K562 (cell line): ENCODE results near the gene PSD2. TPM values are rescaled to one million over a fixed set of nuclear protein-coding genes. Genes with fewer than 3 reads are reported as not detected.

Source experiments
- ATAC-seq: fragments of 200-7000 bp; cut with Tn5 transposase; 3 replicates; pipeline ENCODE4 v1.9.1; 2020; ENCODE audit warnings: moderate library complexity
- BruUV-seq: library from RNA; stranded (reverse); fragments of 400-500 nt; replicated peaks from 2 replicates; lab custom pipeline; 2021; lab: Mats Ljungman, UMichigan
- CTCF ChIA-PET: fragments of 300-600 bp; formaldehyde crosslinking; extraction: SDS; loops from one replicate; lab custom pipeline; 2021; ENCODE audit warnings: low intra/inter-chr PET ratio; lab: Yijun Ruan, JAX
- POLR2A ChIA-PET: fragments of 300-600, 350-650 bp; sonication (Branson Sonifier 250); formaldehyde crosslinking; extraction: SDS; loops from one replicate; lab custom pipeline; 2021; ENCODE audit warnings: antibody characterized with exemption, inconsistent platforms; lab: Yijun Ruan, JAX
- DNase-seq, 4 experiments: peaks; one replicate each; pipeline versions ENCODE4 v3.0.0 to v3.0.0-alpha.2; 2011 to 2018; ENCODE audit warnings: low spot score in 3 of 4, mixed read lengths in 3 of 4; ENCODE audit errors: extremely low read depth in 1 of 4
- FAIRE-seq: peaks from 2 replicates; lab custom pipeline; 2011; peaks lifted over from hg19 to GRCh38; lab: Jason Lieb, UNC
- H2AFZ ChIP-seq: 2 replicates; pipeline ENCODE4 v1.6.0; 2011; ENCODE audit warnings: low read depth, low read length, control low read depth, inconsistent platforms
- H3K27ac ChIP-seq: fragments of 200-600 bp; 3 replicates; pipeline ENCODE4 v1.8.0; 2011; ENCODE audit warnings: low read depth, mild to moderate bottlenecking, control low read depth, inconsistent platforms, low read length, moderate library complexity, mixed read lengths; ENCODE audit errors: extremely low read depth
- H3K27me3 ChIP-seq, 2 experiments: fragments of 300-600 bp in 1 of 2; 2 replicates in 1 of 2; 3 replicates in 1 of 2; pipeline versions ENCODE4 v1.6.0 to v1.8.0; 2011; ENCODE audit warnings: inconsistent platforms in 2 of 2, low read length in 2 of 2, mild to moderate bottlenecking in 1 of 2, mixed read lengths in 1 of 2, moderate library complexity in 1 of 2; ENCODE audit not compliant: control insufficient read depth in 2 of 2, insufficient read depth in 2 of 2
- H3K36me3 ChIP-seq: fragments of 300-600 bp; 3 replicates; pipeline ENCODE4 v1.8.0; 2011; ENCODE audit warnings: mild to moderate bottlenecking, low read length, inconsistent platforms; ENCODE audit not compliant: control insufficient read depth, insufficient read depth
- H3K4me1 ChIP-seq, 2 experiments: fragments of 200-600 bp in 1 of 2; replicated peaks in 1 of 2; 2 replicates in 1 of 2; 3 replicates in 1 of 2; pipeline versions ENCODE4 v1.5.1 to v1.8.0; 2011; ENCODE audit warnings: inconsistent platforms in 2 of 2, low read length in 2 of 2, mild to moderate bottlenecking in 1 of 2, mixed read lengths in 1 of 2, moderate library complexity in 1 of 2; ENCODE audit not compliant: control insufficient read depth in 2 of 2, insufficient read depth in 2 of 2
- H3K4me2 ChIP-seq: 2 replicates; pipeline ENCODE4 v1.6.1; 2011; ENCODE audit warnings: low read length, control low read depth, inconsistent platforms, mixed read lengths; ENCODE audit not compliant: insufficient read depth
- H3K4me3 ChIP-seq: fragments of 200-600 bp; sonication (generic), shearing (Covaris generic); 2 replicates; pipeline ENCODE4 v1.5.1; 2016; ENCODE audit warnings: control low read depth, inconsistent platforms
- H3K79me2 ChIP-seq: fragments of 200-600 bp; 3 replicates; pipeline ENCODE4 v1.8.0; 2011; ENCODE audit warnings: low read length, inconsistent platforms; ENCODE audit not compliant: control insufficient read depth, insufficient read depth
- H3K9ac ChIP-seq, 2 experiments: 2 replicates each; pipeline versions ENCODE4 v1.6.0 to v1.6.1; 2011; ENCODE audit warnings: low read depth in 2 of 2, low read length in 2 of 2, control low read depth in 1 of 2, inconsistent platforms in 1 of 2, mild to moderate bottlenecking in 1 of 2, mixed read lengths in 1 of 2; ENCODE audit not compliant: insufficient read depth in 1 of 2
- H3K9me1 ChIP-seq: one replicate; pipeline ENCODE4 v1.6.0; 2011; ENCODE audit warnings: inconsistent platforms, mild to moderate bottlenecking, low read length, moderate library complexity; ENCODE audit not compliant: control insufficient read depth, insufficient read depth
- H3K9me3 ChIP-seq: replicated peaks from 2 replicates; pipeline ENCODE4 v1.5.1; 2011; ENCODE audit warnings: low read depth, low read length, inconsistent platforms; ENCODE audit not compliant: control insufficient read depth, insufficient read depth
- H4K20me1 ChIP-seq: replicated peaks from 2 replicates; pipeline ENCODE4 v1.6.1; 2011; ENCODE audit warnings: low read length, inconsistent platforms, mixed read lengths; ENCODE audit not compliant: control insufficient read depth, insufficient read depth
- ARHGAP35 ChIP-seq: fragments of 450-650 bp; IDR thresholded peaks from 2 replicates; pipeline ENCODE4 v1.6.1; 2018; ENCODE audit not compliant: partially characterized antibody
- BACH1 ChIP-seq: fragments of 200-800 bp; sonication (Bioruptor generic); IDR thresholded peaks from 2 replicates; pipeline ENCODE4 v1.6.1; 2016; ENCODE audit warnings: missing genetic modification characterization, missing compliant biosample characterization
- BRF2 ChIP-seq: IDR thresholded peaks from 3 replicates; pipeline ENCODE4 v1.6.1; 2011; ENCODE audit warnings: borderline replicate concordance, mild to moderate bottlenecking; ENCODE audit not compliant: insufficient read length, insufficient read depth
- GABPB1 ChIP-seq: sonication (generic); formaldehyde crosslinking; IDR thresholded peaks from 2 replicates; pipeline ENCODE4 v1.8.0; 2022; ENCODE audit warnings: mild to moderate bottlenecking, missing genetic modification reagents
- HOXB6 ChIP-seq: fragments of 250-450 bp; sonication (Bioruptor Pico); IDR thresholded peaks from 2 replicates; pipeline ENCODE4 v1.5.1; 2022; ENCODE audit warnings: mild to moderate bottlenecking, borderline replicate concordance
- POLR2A ChIP-seq: fragments of 450-650 bp; conservative IDR thresholded peaks from 2 replicates; pipeline ENCODE4 v1.6.1; 2016
- THAP7 ChIP-seq: fragments of 250-450 bp; sonication (Bioruptor Pico); IDR thresholded peaks from 2 replicates; pipeline ENCODE4 v1.5.0; 2021
- TRIM28 ChIP-seq: fragments of 450-650 bp; IDR thresholded peaks from 2 replicates; pipeline ENCODE4 v1.6.1; 2017
- ZNF408 ChIP-seq: fragments of 250-450 bp; sonication (Bioruptor Pico); IDR thresholded peaks from 2 replicates; pipeline ENCODE4 v1.4.0; 2020; ENCODE audit warnings: low read depth, mild to moderate bottlenecking, moderate library complexity
- ZNF431 ChIP-seq: sonication (generic); formaldehyde crosslinking; IDR thresholded peaks from 2 replicates; pipeline ENCODE4 v1.8.0; 2022; ENCODE audit warnings: mild to moderate bottlenecking, missing genetic modification reagents
- WGBS: fragments of 100-300 bp; shearing (Covaris generic); methylation state at CpG from one replicate; pipeline ENCODE4 v1.1.6; 2016; ENCODE audit warnings: low coverage, mixed read lengths; ENCODE audit not compliant: insufficient coverage; ENCODE audit errors: missing lambda C conversion rate; 5-methylcytosine and 5-hydroxymethylcytosine counted together
- in situ Hi-C: fragments of 300-500 bp; cut with MboI; formaldehyde crosslinking; loops from 4 replicates; pipeline ENCODE4 v1.15.0; 2018; ENCODE audit warnings: inconsistent platforms, mixed read lengths
- intact Hi-C: fragments of 100-400 bp; cut with micrococcal nuclease; formaldehyde crosslinking; loops from 2 replicates; pipeline ENCODE4 v1.14.2; 2022
- polyA plus RNA-seq, 8 experiments: library from polyadenylated mRNA; depleted of rRNA in 4 of 8; stranded (reverse) in 5 of 8; unstranded in 3 of 8; fragments of >200 nt; fragmentation: Nextera tagmentation in 2 of 8; fragmentation: Illumina TruSeq in 1 of 8; extraction: Ambion mirVana in 2 of 8; extraction: Trizol in 1 of 8; gene quantifications; 2 replicates each; pipeline versions ENCODE4 v1.2.1 to v1.2.3, GENCODE V29; 2011 to 2014; ENCODE audit warnings: inconsistent platforms in 1 of 8, missing spikeins in 1 of 8
- total RNA-seq, 7 experiments: library from RNA; depleted of rRNA in 6 of 7; stranded (reverse); fragments of >200 nt in 6 of 7; fragmentation: Illumina TruSeq in 2 of 7; extraction: Trizol in 2 of 7; gene quantifications; 2 replicates each; pipeline versions ENCODE4 v1.2.1 to v1.2.3, GENCODE V29; 2011 to 2021; ENCODE audit warnings: low replicate concordance in 1 of 7
- TF ChIP-seq, protein P1 (sequence below): fragments of 450-650 bp; IDR thresholded peaks from 2 replicates; pipeline ENCODE4 v1.6.1; 2016; ENCODE audit warnings: mild to moderate bottlenecking, moderate library complexity

Gene PSD2
- total and polyA plus RNA-seq, 9 of the 15 experiments (the other 6 are each of a cell fraction or from before 2014, with no cell fraction given) = 0.01 to 0.09 (median 0.04) TPM; not detected in 4

DNA sequence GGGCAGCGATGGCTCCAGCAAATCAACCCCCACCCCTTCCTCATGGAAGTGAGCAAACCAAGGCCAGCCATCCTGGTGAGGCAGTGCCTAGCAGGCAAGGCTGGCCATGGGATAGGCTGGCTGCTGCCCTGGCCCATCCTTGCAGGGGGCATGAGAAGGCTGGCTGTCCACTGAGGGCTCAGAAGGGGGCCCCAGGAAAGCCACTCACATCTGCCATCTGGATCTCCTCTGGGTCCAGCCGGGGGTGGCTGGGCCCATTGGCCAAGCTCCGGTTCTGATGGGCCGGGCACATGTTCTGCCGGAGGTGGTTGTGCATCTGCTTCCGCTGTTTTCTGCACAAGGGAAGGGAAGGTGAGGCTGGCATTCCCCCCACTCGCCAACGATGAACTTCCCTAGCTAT is 57.1 kb downstream of the PSD2 start:
- 3% methylated on average over 8 of the region's 8 CpGs for WGBS
- peaks cover 25 to 74% of the 10 kb centered on the region in 2 experiments for H3K27me3 ChIP-seq

More for the DNA sequence above, 57.1 kb downstream of the PSD2 start:
- no peaks in the 10 kb centered on the region for H3K79me2 ChIP-seq
- ChIA-PET POLR2A (interaction anchor here (0.8 to 1.5 kb wide), 2 partner anchors 10 to 76 kb away, joined by 4 to 5 read pairs; no protein-coding TSS in a partner anchor), CTCF (no interaction called here)
- no peak for ATAC-seq
- intact Hi-C loops (no loop called here), in situ Hi-C loops (loop anchor here (10.0 kb wide), 1 partner anchor 218 kb away; no protein-coding TSS in a partner anchor)
- H3K27ac ChIP-seq = no peak overlapping the region; the same call in 2 of the 3 replicates
- no peak overlapping the region for H3K4me2 ChIP-seq
- no peak overlapping the region for H2AFZ ChIP-seq
- no peak overlapping the region for H3K4me3 ChIP-seq
- H3K36me3 ChIP-seq = no peaks in the 10 kb centered on the region
- H3K4me1 ChIP-seq = peaks cover 0 to 8% of the 10 kb centered on the region in 2 experiments; a peak in 2 of 5 replicates
- no peak overlapping the region for H3K9ac ChIP-seq
- FAIRE-seq = no peak
- H3K9me1 ChIP-seq = no peaks in the 10 kb centered on the region
- H3K9me3 ChIP-seq = no peaks in the 10 kb centered on the region
- peaks cover 18% of the 10 kb centered on the region for H4K20me1 ChIP-seq
- no TSS peak for BruUV-seq
- TF ChIP-seq BRF2 (no peak), POLR2A (no peak), BACH1 (no peak), ZNF408 (no peak), ZNF431 (CRISPR knock-in tag) (no peak), TRIM28 (no peak), HOXB6 (CRISPR knock-in tag) (no peak), ARHGAP35 (no peak), GABPB1 (CRISPR knock-in tag) (no peak), THAP7 (no peak)
- TF ChIP-seq, protein P1, sequence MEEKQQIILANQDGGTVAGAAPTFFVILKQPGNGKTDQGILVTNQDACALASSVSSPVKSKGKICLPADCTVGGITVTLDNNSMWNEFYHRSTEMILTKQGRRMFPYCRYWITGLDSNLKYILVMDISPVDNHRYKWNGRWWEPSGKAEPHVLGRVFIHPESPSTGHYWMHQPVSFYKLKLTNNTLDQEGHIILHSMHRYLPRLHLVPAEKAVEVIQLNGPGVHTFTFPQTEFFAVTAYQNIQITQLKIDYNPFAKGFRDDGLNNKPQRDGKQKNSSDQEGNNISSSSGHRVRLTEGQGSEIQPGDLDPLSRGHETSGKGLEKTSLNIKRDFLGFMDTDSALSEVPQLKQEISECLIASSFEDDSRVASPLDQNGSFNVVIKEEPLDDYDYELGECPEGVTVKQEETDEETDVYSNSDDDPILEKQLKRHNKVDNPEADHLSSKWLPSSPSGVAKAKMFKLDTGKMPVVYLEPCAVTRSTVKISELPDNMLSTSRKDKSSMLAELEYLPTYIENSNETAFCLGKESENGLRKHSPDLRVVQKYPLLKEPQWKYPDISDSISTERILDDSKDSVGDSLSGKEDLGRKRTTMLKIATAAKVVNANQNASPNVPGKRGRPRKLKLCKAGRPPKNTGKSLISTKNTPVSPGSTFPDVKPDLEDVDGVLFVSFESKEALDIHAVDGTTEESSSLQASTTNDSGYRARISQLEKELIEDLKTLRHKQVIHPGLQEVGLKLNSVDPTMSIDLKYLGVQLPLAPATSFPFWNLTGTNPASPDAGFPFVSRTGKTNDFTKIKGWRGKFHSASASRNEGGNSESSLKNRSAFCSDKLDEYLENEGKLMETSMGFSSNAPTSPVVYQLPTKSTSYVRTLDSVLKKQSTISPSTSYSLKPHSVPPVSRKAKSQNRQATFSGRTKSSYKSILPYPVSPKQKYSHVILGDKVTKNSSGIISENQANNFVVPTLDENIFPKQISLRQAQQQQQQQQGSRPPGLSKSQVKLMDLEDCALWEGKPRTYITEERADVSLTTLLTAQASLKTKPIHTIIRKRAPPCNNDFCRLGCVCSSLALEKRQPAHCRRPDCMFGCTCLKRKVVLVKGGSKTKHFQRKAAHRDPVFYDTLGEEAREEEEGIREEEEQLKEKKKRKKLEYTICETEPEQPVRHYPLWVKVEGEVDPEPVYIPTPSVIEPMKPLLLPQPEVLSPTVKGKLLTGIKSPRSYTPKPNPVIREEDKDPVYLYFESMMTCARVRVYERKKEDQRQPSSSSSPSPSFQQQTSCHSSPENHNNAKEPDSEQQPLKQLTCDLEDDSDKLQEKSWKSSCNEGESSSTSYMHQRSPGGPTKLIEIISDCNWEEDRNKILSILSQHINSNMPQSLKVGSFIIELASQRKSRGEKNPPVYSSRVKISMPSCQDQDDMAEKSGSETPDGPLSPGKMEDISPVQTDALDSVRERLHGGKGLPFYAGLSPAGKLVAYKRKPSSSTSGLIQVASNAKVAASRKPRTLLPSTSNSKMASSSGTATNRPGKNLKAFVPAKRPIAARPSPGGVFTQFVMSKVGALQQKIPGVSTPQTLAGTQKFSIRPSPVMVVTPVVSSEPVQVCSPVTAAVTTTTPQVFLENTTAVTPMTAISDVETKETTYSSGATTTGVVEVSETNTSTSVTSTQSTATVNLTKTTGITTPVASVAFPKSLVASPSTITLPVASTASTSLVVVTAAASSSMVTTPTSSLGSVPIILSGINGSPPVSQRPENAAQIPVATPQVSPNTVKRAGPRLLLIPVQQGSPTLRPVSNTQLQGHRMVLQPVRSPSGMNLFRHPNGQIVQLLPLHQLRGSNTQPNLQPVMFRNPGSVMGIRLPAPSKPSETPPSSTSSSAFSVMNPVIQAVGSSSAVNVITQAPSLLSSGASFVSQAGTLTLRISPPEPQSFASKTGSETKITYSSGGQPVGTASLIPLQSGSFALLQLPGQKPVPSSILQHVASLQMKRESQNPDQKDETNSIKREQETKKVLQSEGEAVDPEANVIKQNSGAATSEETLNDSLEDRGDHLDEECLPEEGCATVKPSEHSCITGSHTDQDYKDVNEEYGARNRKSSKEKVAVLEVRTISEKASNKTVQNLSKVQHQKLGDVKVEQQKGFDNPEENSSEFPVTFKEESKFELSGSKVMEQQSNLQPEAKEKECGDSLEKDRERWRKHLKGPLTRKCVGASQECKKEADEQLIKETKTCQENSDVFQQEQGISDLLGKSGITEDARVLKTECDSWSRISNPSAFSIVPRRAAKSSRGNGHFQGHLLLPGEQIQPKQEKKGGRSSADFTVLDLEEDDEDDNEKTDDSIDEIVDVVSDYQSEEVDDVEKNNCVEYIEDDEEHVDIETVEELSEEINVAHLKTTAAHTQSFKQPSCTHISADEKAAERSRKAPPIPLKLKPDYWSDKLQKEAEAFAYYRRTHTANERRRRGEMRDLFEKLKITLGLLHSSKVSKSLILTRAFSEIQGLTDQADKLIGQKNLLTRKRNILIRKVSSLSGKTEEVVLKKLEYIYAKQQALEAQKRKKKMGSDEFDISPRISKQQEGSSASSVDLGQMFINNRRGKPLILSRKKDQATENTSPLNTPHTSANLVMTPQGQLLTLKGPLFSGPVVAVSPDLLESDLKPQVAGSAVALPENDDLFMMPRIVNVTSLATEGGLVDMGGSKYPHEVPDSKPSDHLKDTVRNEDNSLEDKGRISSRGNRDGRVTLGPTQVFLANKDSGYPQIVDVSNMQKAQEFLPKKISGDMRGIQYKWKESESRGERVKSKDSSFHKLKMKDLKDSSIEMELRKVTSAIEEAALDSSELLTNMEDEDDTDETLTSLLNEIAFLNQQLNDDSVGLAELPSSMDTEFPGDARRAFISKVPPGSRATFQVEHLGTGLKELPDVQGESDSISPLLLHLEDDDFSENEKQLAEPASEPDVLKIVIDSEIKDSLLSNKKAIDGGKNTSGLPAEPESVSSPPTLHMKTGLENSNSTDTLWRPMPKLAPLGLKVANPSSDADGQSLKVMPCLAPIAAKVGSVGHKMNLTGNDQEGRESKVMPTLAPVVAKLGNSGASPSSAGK = no peak
- no peak for DNase-seq
